WERI-Rb-1 (cell line): ENCODE measurements around the gene ARNT2.

Source experiments
- DNase-seq: peaks from one replicate; pipeline ENCODE4 v3.0.0-alpha.2; 2020
- H3K27ac ChIP-seq: fragments of 250-450 bp; sonication (Bioruptor Pico); 2 replicates; pipeline ENCODE4 v1.5.1; 2020; ENCODE audit warnings: mild to moderate bottlenecking, moderate library complexity
- H3K27me3 ChIP-seq: fragments of 250-450 bp; sonication (Bioruptor Pico); 2 replicates; pipeline ENCODE4 v1.5.1; 2021; ENCODE audit warnings: mild to moderate bottlenecking, low read depth, moderate library complexity; ENCODE audit not compliant: insufficient read depth, severe bottlenecking
- H3K36me3 ChIP-seq: fragments of 250-450 bp; sonication (Bioruptor Pico); 2 replicates; pipeline ENCODE4 v1.5.1; 2020; ENCODE audit warnings: mild to moderate bottlenecking, moderate library complexity
- H3K4me3 ChIP-seq: 2 replicates; pipeline ENCODE4 v1.5.1; 2011; ENCODE audit warnings: low read depth, mild to moderate bottlenecking, control low read depth, low read length
- H3K9me3 ChIP-seq: fragments of 250-450 bp; sonication (Bioruptor Pico); 2 replicates; pipeline ENCODE4 v1.5.1; 2021; ENCODE audit warnings: mild to moderate bottlenecking, moderate library complexity; ENCODE audit not compliant: severe bottlenecking
- CTCF ChIP-seq: IDR thresholded peaks from 2 replicates; pipeline ENCODE4 v1.5.1; 2011; ENCODE audit warnings: low read depth, mild to moderate bottlenecking, control low read depth, inconsistent platforms, low read length

Gene ARNT2

GRCh38 chr15:80485370-80486164 is 81.4 kb downstream of the ARNT2 start:
- no peak for DNase-seq
- Histone ChIP-seq H3K27me3 (no peaks in the 10 kb centered on the region), H3K36me3 (no peaks in the 10 kb centered on the region), H3K9me3 (no peaks in the 10 kb centered on the region), H3K27ac (no peak overlapping the region), H3K4me3 (no peak overlapping the region)
- no peak for TF ChIP-seq CTCF

DNA sequence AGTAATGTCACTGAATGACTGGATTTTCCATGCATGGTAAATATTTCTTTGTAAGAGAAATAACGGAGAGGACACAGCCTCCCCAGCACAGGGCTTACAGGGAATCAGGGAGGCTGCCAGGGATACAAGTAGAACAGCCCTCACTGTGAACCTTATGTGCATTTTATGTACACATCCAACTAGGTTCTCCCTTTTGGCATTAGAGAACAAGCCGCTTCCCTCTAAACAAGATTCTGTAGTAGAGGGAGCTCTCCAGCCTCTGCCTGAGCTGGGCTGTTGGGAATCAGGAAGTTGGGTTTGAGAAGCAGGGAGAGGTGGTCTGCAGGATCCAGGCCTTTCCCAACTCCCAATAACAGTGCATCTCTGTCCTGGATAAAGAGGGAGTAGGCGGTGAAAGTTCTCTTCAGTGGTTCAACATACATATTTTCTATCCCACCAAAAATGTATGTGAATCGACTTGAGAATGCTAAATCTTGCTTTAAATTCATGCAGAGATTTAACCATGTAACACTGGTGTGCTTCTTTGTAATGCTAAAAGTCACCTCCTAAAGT is 83.7 kb downstream of the ARNT2 start:
- Histone ChIP-seq H3K27me3 (no peaks in the 10 kb centered on the region), H3K9me3 (no peaks in the 10 kb centered on the region), H3K27ac (no peak overlapping the region), H3K4me3 (no peak overlapping the region), H3K36me3 (no peaks in the 10 kb centered on the region)
- no peak for TF ChIP-seq CTCF
- DNase-seq, result no peak

- TF ChIP-seq CTCF, result no peak
- no peak for DNase-seq
- H3K9me3 ChIP-seq, result no peaks in the 10 kb centered on the region
- no peak overlapping the region for H3K27ac ChIP-seq
- H3K4me3 ChIP-seq, result no peak overlapping the region
- no peaks in the 10 kb centered on the region for H3K27me3 ChIP-seq
- H3K36me3 ChIP-seq, result no peaks in the 10 kb centered on the region
Observed at GRCh38 chr15:80489030-80489594, 84.9 kb downstream of the ARNT2 start.

GRCh38 chr15:80490431-80490990 is 86.3 kb downstream of the ARNT2 start:
- Histone ChIP-seq H3K27me3 (no peaks in the 10 kb centered on the region), H3K9me3 (no peaks in the 10 kb centered on the region), H3K27ac (no peak overlapping the region), H3K4me3 (no peak overlapping the region), H3K36me3 (no peaks in the 10 kb centered on the region)
- no peak for TF ChIP-seq CTCF
- no peak for DNase-seq

DNA sequence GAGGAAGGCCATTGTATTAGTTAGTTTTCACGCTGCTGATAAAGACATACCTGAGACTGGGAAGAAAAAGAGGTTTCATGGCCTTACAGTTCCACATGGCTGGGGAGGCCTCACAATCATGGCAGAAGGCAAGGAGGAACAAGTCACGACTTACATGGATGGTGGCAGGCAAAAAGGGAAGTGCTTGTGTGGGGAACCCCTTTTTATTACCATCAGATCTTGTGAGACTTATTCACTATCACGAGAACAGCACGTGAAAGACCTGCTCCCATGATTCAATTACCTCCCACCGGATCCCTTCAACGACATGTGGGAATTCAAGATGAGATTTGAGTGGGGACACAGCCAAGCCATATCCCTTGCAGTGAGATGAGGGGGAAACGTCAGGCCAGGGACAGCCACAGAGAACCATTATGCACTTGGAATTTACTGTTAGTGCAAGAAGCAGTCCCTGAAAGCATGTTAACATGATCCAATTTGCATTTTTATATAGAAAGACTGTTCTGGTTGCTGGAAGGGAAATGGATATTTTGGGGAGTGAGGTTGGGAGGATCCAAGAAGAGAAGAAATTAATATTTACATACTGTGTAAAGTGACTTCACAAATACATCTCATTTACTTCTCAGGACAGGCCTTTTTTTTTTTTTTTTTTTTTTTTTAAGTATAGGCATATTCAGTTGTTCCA is 87.1 kb downstream of the ARNT2 start:
- no peak overlapping the region for H3K27ac ChIP-seq
- TF ChIP-seq CTCF, result no peak
- H3K27me3 ChIP-seq, result no peaks in the 10 kb centered on the region
- no peak for DNase-seq
- no peaks in the 10 kb centered on the region for H3K9me3 ChIP-seq
- no peak overlapping the region for H3K4me3 ChIP-seq
- H3K36me3 ChIP-seq, result no peaks in the 10 kb centered on the region
